ENCODE data around the gene LEPR.
A peak's percentile ranks its signal among the peaks of the same experiment; 100 is the strongest.

The LEPR gene

DNA sequence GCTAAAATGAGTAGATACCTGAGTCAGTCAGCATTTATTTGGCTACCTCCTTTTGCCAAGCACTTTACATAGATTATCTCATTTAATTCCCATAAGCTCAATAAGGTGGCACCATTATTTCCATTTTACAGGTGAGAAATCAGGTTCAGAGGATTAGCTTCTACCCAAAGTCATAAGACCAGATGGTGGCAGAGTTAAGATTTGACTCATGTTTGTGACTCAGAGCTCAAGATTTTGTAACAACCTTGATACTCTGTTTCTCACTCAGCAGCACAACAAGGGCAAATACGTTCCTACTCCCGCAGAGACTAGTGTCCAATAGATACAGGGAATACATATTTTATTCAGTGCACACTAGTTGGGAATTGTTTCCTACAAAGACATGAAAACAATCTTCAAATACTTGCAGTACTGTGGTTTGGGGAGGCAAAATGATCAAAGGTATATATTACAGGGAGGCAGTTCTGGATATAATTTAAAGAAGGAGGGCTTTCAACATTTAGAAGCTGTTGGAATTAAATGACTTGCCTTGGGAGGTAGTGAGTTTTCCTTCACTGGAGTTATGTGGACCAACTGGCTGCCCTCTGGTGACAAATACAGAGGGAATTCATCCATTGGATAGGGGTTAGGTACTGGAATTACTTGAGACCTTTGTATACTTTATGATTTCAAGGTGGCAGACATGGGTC is 3.6 kb downstream of the LEPR start:
- H3K9me3 ChIP-seq (ENCODE audit: control insufficient read depth, insufficient read depth, low read length): no peaks in the 10 kb centered on the region
- H3K36me3 ChIP-seq (ENCODE audit: control insufficient read depth, insufficient read depth, low read length): peaks cover 26% of the 10 kb centered on the region
- H3K9ac ChIP-seq (ENCODE audit: low read depth, low read length): no peak overlapping the region
- H3K27me3 ChIP-seq (ENCODE audit: control insufficient read depth, insufficient read depth, low read length): no peaks in the 10 kb centered on the region
- peak overlapping the region; percentile 59 for H3K27ac ChIP-seq (ENCODE audit: low read depth, low read length)
- peaks cover 50% of the 10 kb centered on the region for H3K4me1 ChIP-seq (ENCODE audit: control insufficient read depth, insufficient read depth, low read length)
- no peak overlapping the region for H3K4me3 ChIP-seq (ENCODE audit: low read depth, low read length)

- Histone ChIP-seq H3K27me3 (ENCODE audit: control insufficient read depth, insufficient read depth, low read length) (no peaks in the 10 kb centered on the region), H3K9me3 (ENCODE audit: control insufficient read depth, insufficient read depth, low read length) (no peaks in the 10 kb centered on the region), H3K4me3 (ENCODE audit: low read depth, low read length) (no peak overlapping the region), H3K36me3 (ENCODE audit: control insufficient read depth, insufficient read depth, low read length) (peaks cover 26% of the 10 kb centered on the region), H3K4me1 (ENCODE audit: control insufficient read depth, insufficient read depth, low read length) (peaks cover 47% of the 10 kb centered on the region), H3K27ac (ENCODE audit: low read depth, low read length) (peak overlapping the region; percentile 59), H3K9ac (ENCODE audit: low read depth, low read length) (no peak overlapping the region)
Observed at GRCh38 chr1:65424573-65424889, 4.1 kb downstream of the LEPR start.

GRCh38 chr1:65425006-65425405 is 4.5 kb downstream of the LEPR start:
- H3K27ac ChIP-seq (ENCODE audit: low read depth, low read length): peak overlapping the region; percentile 89
- H3K27me3 ChIP-seq (ENCODE audit: control insufficient read depth, insufficient read depth, low read length): no peaks in the 10 kb centered on the region
- peaks cover 47% of the 10 kb centered on the region for H3K4me1 ChIP-seq (ENCODE audit: control insufficient read depth, insufficient read depth, low read length)
- H3K9ac ChIP-seq (ENCODE audit: low read depth, low read length): no peak overlapping the region; the same call in 1 of the 2 replicates
- no peak overlapping the region for H3K4me3 ChIP-seq (ENCODE audit: low read depth, low read length)
- peaks cover 31% of the 10 kb centered on the region for H3K36me3 ChIP-seq (ENCODE audit: control insufficient read depth, insufficient read depth, low read length)
- H3K9me3 ChIP-seq (ENCODE audit: control insufficient read depth, insufficient read depth, low read length): no peaks in the 10 kb centered on the region

- Histone ChIP-seq H3K4me1 (ENCODE audit: control insufficient read depth, insufficient read depth, low read length) (peaks cover 47% of the 10 kb centered on the region), H3K9me3 (ENCODE audit: control insufficient read depth, insufficient read depth, low read length) (no peaks in the 10 kb centered on the region), H3K4me3 (ENCODE audit: low read depth, low read length) (no peak overlapping the region), H3K27me3 (ENCODE audit: control insufficient read depth, insufficient read depth, low read length) (no peaks in the 10 kb centered on the region), H3K27ac (ENCODE audit: low read depth, low read length) (peak overlapping the region; percentile 89), H3K9ac (ENCODE audit: low read depth, low read length) (peak overlapping the region; percentile 27), H3K36me3 (ENCODE audit: control insufficient read depth, insufficient read depth, low read length) (peaks cover 38% of the 10 kb centered on the region)
Observed at GRCh38 chr1:65425697-65426096, 5.2 kb downstream of the LEPR start.

- H3K4me3 ChIP-seq (ENCODE audit: low read depth, low read length): no peak overlapping the region
- no peaks in the 10 kb centered on the region for H3K9me3 ChIP-seq (ENCODE audit: control insufficient read depth, insufficient read depth, low read length)
- H3K36me3 ChIP-seq (ENCODE audit: control insufficient read depth, insufficient read depth, low read length): peaks cover 47% of the 10 kb centered on the region
- H3K9ac ChIP-seq (ENCODE audit: low read depth, low read length): no peak overlapping the region
- peaks cover 44% of the 10 kb centered on the region for H3K4me1 ChIP-seq (ENCODE audit: control insufficient read depth, insufficient read depth, low read length)
- H3K27me3 ChIP-seq (ENCODE audit: control insufficient read depth, insufficient read depth, low read length): no peaks in the 10 kb centered on the region
- H3K27ac ChIP-seq (ENCODE audit: low read depth, low read length): no peak overlapping the region
Observed at GRCh38 chr1:65429078-65429477, 8.6 kb downstream of the LEPR start.

DNA sequence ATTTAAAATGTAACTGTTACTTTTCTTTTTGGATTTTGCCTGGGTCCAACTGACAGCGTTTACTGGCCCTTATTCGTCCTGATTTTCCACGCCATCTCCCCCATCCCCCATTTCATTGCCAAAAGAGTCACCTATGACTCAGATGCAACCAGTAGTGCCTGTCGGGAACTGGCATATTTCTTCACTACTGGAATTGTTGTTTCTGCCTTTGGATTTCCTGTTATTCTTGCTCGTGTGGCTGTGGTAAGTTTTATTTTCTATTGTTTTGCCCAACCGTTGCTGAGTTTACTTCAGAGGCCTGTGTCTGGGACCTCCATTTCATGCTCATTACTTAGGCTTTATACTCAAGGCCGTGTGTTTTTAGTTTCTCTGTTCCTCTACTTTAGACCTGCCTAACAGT is 9.3 kb downstream of the LEPR start:
- no peak overlapping the region for H3K9ac ChIP-seq (ENCODE audit: low read depth, low read length)
- peaks cover 37% of the 10 kb centered on the region for H3K4me1 ChIP-seq (ENCODE audit: control insufficient read depth, insufficient read depth, low read length)
- H3K27me3 ChIP-seq (ENCODE audit: control insufficient read depth, insufficient read depth, low read length): no peaks in the 10 kb centered on the region
- peaks cover 47% of the 10 kb centered on the region for H3K36me3 ChIP-seq (ENCODE audit: control insufficient read depth, insufficient read depth, low read length)
- no peaks in the 10 kb centered on the region for H3K9me3 ChIP-seq (ENCODE audit: control insufficient read depth, insufficient read depth, low read length)
- H3K27ac ChIP-seq (ENCODE audit: low read depth, low read length): peak overlapping the region; percentile 64
- H3K4me3 ChIP-seq (ENCODE audit: low read depth, low read length): no peak overlapping the region

DNA sequence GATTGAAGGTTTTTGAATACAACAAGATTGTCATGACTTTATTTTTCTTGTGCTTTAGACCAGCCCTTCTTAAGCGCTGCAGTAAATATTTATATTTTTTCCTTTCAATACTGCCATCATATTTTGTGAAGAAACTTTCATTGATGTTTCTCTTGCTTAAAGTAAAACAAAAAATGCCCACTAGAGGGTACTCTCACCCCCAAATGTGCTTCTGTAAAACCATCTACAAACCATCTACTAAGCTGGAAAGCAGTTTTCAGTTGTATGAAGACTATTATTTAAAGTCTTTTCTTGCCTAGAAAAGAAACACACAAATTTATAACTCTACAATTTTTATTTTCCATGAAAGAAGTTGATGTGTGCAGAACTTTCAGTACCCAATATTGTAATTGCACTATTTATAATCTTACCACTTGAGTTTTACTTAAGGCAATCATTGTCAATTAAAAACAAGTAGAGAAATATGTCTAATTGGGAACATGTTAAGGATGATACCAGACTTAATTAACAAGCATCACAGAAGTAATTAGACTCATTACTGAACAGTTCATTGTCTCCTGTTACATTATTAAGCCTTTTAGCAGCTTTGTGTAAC is 10.7 kb downstream of the LEPR start:
- no peak overlapping the region for H3K9ac ChIP-seq (ENCODE audit: low read depth, low read length)
- H3K4me3 ChIP-seq (ENCODE audit: low read depth, low read length): no peak overlapping the region
- H3K27ac ChIP-seq (ENCODE audit: low read depth, low read length): peak overlapping the region; percentile 34
- H3K27me3 ChIP-seq (ENCODE audit: control insufficient read depth, insufficient read depth, low read length): no peaks in the 10 kb centered on the region
- no peaks in the 10 kb centered on the region for H3K9me3 ChIP-seq (ENCODE audit: control insufficient read depth, insufficient read depth, low read length)
- H3K36me3 ChIP-seq (ENCODE audit: control insufficient read depth, insufficient read depth, low read length): peaks cover 40% of the 10 kb centered on the region
- peaks cover 23% of the 10 kb centered on the region for H3K4me1 ChIP-seq (ENCODE audit: control insufficient read depth, insufficient read depth, low read length)

DNA sequence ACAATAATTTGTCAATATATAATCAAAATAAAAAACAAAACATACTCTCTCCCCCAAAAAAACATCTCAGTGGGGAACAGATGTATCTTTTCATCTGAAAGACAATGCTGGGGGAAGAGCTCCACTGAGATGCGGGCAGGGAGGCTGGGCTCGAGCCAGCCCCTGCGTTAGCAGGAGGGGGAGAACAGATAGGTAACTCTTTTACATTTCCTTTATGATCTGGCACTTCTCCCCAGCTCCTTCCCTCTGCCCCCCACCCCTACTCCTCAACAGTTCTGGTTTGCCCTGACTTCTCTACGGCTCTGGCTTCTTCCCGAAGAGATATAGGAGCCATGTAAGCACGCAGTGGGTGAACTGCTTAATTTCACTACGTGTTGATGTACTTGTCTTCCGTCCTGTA is 12.4 kb downstream of the LEPR start:
- peaks cover 26% of the 10 kb centered on the region for H3K36me3 ChIP-seq (ENCODE audit: control insufficient read depth, insufficient read depth, low read length)
- peaks cover 21% of the 10 kb centered on the region for H3K4me1 ChIP-seq (ENCODE audit: control insufficient read depth, insufficient read depth, low read length)
- no peak overlapping the region for H3K9ac ChIP-seq (ENCODE audit: low read depth, low read length)

GRCh38 chr1:65434255-65434654 is 13.8 kb downstream of the LEPR start:
- Histone ChIP-seq H3K9ac (ENCODE audit: low read depth, low read length) (no peak overlapping the region), H3K36me3 (ENCODE audit: control insufficient read depth, insufficient read depth, low read length) (peaks cover 21% of the 10 kb centered on the region), H3K27me3 (ENCODE audit: control insufficient read depth, insufficient read depth, low read length) (no peaks in the 10 kb centered on the region), H3K9me3 (ENCODE audit: control insufficient read depth, insufficient read depth, low read length) (no peaks in the 10 kb centered on the region), H3K27ac (ENCODE audit: low read depth, low read length) (no peak overlapping the region), H3K4me3 (ENCODE audit: low read depth, low read length) (no peak overlapping the region), H3K4me1 (ENCODE audit: control insufficient read depth, insufficient read depth, low read length) (peaks cover 21% of the 10 kb centered on the region)

More for the DNA sequence above, 12.4 kb downstream of the LEPR start:
- H3K27me3 ChIP-seq (ENCODE audit: control insufficient read depth, insufficient read depth, low read length): no peaks in the 10 kb centered on the region
- no peak overlapping the region for H3K27ac ChIP-seq (ENCODE audit: low read depth, low read length)
- H3K9me3 ChIP-seq (ENCODE audit: control insufficient read depth, insufficient read depth, low read length): no peaks in the 10 kb centered on the region
- H3K4me3 ChIP-seq (ENCODE audit: low read depth, low read length): no peak overlapping the region

DNA sequence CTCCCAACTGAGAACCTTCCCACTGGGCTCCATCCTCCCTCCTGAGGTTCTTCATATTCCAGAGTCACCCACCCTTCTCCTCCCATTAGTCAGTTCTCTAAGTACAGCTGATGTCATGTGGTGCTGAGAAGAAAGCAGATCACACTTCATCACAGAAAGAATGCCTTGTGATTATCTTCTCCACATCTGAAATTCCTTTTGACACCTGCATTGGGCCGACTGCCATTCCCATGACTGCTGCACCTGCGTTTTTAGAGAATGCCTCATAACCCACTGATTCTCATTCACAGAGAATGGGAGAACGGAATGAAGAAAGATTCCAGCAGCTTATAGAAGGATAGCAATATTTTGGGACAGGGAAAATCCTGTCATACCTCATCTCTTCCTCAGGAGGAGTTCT is 14.3 kb downstream of the LEPR start:
- Histone ChIP-seq H3K27ac (ENCODE audit: low read depth, low read length) (no peak overlapping the region), H3K27me3 (ENCODE audit: control insufficient read depth, insufficient read depth, low read length) (no peaks in the 10 kb centered on the region), H3K36me3 (ENCODE audit: control insufficient read depth, insufficient read depth, low read length) (peaks cover 18% of the 10 kb centered on the region), H3K9me3 (ENCODE audit: control insufficient read depth, insufficient read depth, low read length) (no peaks in the 10 kb centered on the region), H3K4me1 (ENCODE audit: control insufficient read depth, insufficient read depth, low read length) (peaks cover 21% of the 10 kb centered on the region), H3K9ac (ENCODE audit: low read depth, low read length) (no peak overlapping the region), H3K4me3 (ENCODE audit: low read depth, low read length) (no peak overlapping the region)

DNA sequence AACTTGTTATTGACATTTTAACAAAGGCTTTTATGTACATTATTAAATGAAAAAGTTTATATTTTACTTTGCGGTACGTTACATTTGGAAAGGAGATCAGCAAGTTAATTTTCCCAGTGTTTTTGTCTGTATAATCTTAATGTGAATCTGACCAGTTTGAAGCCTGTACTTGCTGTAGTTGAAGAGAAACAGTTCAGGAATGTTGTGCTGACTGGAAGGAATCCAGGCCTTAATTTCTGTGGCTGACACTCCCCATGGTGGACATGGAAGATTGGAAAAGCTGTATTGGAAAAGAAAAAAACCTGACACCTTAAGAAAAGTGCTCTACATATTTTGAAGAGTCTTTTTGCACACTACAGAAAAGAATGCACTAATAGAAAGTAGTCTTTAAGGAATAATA is 15.5 kb downstream of the LEPR start:
- no peak overlapping the region for H3K27ac ChIP-seq (ENCODE audit: low read depth, low read length)
- H3K27me3 ChIP-seq (ENCODE audit: control insufficient read depth, insufficient read depth, low read length): no peaks in the 10 kb centered on the region
- H3K4me1 ChIP-seq (ENCODE audit: control insufficient read depth, insufficient read depth, low read length): peaks cover 23% of the 10 kb centered on the region
- no peak overlapping the region for H3K4me3 ChIP-seq (ENCODE audit: low read depth, low read length)
- H3K9me3 ChIP-seq (ENCODE audit: control insufficient read depth, insufficient read depth, low read length): no peaks in the 10 kb centered on the region
- peaks cover 6% of the 10 kb centered on the region for H3K36me3 ChIP-seq (ENCODE audit: control insufficient read depth, insufficient read depth, low read length)
- no peak overlapping the region for H3K9ac ChIP-seq (ENCODE audit: low read depth, low read length)

Data from HUES48 (cell line).